Brain pericyte (primary cell): ENCODE measurements around the gene CEP85.
"Not testable (repeated sequence)": the region's sequence is repeated elsewhere in the genome, so short reads cannot be mapped to it uniquely, and the experiment has no call there.

Experiments
- DNase-seq: peaks from one replicate; pipeline ENCODE4 v3.0.0-alpha.2; 2012; ENCODE audit warnings: low read depth, low spot score

Gene CEP85

DNA sequence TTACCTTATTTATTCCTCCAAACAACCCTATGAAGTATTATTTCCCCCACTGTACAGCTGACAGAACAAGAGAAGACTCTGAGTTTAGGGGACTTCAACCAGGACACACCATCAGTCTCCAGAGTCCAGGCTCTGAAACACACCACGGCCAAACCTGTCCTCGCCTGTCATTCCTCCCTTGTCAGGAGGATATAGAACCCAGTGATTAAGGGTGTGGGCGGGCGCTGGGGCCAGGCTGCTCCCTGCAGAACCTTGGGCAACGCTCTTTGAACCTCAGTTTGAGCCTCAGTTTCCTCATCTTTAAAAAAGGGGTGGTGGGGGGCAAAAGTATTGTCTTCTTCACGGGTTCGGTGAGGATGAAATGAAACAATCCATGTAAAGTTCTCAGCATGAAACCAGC, 9.4 kb upstream of the CEP85 start:
- no peak for DNase-seq

DNA sequence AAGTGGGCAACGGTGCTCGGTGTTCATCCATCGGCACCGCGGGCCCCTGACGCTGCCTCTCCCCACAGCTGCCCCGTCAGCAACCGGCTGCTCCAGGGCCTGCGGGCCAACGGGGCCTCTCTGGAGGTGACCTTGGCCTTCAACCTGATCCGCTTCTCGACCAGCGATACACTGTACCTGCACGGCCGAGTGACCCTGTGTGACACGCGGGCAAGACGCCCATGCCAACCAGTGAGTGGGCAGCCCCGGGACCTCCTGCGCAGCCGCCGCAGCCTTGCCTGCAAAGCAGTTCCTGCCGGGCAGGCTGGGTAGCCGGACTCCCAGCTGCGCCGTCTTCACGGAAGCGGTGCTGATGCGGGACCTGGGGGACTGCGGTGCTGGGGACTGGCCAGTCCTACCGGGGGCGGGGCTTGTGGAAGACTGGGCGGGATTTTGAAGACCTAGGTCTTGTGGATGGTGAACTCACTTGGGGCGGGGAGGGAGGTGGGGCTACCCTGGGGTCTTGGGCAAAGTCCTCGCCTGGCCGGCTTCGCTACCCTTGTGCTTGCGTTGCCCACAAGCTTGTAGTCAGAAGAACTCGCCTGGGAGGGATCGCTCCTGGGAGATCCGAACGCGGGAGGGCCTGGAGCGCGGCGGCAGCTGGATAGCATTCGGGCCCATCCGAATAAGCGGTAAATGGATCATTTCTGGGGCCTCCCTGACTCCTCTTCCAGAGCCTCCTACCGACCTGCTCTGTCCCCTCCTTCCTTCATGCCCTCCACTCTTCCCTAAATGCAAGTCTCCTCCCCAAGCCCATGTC, 8.8 kb upstream of the CEP85 start:
- no peak for DNase-seq

DNA sequence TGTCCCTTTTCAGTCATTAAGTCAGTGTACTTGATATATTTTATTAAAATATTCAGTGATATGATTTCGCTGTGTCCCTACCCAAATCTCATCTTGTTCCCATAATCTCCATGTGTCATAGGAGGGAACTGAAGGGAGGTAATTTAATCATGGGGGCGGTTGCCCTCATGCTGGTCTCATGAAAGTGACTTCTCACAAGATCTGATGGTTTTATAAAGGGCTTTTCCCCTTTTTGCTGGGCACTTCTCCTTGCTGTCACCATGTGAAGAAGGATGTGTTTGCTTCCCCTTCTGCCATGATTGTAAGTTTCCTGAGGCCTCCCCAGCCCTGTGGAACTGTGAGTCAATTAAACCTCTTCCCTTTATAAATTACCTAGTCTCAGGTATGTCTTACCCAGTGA, 3.3 kb upstream of the CEP85 start:
- not testable (repeated sequence) for DNase-seq

DNA sequence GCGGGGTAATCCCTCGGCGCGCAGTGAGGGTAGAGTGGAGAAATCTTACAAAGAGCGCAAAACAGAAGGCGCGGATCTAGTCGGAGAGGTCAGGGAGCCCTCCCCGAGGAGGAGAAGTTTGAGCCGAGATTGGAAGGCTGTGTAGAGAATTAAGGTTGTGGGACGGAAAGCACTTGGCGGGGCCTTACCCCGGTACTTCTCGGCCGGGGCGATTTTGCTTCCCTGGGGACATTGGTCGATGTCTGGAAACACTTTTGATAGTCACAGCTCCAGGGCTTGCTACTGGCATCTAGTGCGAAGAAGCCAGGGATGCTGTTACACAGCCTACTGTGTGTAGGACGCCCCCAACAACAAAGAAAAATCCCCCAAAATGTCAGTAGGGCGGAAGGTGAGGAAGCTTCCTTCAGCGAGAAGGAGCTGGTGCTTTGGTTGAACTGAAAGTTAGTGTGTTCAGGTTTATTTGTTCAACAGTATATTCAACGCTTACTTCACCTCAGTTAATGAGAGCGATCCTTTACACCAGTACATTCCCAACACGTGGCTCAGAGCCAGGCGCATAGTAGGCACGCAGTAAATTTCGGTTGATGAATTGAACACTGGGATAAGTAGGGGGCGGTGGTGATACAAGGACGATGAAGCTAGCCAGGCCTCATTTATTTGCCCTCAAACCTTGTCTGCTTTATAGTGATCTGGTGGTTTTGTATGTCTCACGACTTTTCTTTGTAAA, 807 bp downstream of the CEP85 start:
- no peak for DNase-seq

DNA sequence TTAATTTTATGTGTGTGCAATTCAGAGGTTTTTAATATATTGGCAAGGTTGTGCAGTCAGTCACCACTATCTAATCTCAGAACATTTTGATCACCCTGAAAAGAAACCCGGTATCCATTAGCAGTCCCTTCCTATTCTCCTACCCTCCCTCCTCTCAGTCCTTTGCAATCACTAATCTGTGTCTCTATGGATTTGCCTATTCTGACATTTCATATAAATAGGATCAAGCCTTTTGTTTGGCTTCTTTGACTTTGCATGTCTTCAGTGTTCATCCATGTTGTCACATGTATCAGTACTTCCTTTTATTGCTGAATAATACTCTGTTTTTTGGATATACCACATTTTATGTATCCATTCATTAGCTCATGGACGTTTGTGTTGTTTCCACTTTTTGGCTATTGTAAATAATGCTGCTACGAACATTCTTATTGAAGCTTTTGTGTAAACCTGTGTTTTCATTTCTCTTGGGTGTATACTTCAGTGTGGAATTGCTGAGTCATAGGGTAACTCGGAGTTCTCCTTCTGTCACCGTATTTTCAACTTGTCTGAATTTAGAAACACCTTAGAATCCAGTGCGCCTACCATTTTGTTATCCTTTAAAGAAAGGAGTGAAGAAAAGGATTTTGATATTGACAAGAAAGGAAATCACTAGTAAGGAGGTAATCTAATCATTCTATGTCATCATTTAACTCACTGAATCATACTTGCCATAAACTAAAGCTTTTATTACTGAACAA, 3.4 kb downstream of the CEP85 start:
- DNase-seq, result no peak

DNA sequence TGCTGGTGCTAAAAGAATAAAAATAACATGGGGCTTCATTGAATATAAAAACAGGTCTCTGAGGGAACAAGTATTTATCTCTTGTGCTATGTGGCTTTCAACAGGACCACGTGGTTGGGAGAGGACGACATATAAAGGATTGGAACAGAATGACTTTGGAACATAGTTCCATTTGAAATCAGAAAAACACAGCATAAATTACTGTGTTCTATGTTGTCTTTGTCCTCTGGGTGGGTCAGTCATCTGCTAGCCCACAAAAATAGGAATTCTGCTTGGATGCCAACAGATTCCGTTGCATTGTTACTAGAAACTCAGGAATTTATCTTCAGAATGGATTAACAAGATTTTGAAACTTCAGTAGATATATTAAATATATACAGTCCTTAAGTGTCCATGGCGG, 5.9 kb downstream of the CEP85 start:
- DNase-seq, result no peak

DNA sequence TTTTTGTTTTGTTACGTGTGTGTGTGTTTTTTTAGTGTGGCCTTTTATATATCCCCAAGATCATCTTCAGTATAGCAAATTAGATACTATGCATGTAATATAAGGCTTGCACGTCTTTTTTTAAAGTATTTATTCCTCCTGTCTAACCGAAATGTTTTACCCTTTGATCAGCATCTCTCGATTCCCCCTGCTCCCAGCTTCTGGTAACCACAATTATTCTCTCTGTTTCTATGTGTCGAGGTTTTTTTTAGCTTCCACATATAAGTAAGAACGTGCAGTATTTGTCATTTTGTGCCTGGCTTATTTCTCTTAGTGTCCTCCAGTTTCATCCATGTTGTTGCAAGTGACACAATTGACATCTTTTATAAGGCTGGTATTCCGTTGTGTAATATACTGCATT, 18.7 kb downstream of the CEP85 start:
- DNase-seq, result no peak

DNA sequence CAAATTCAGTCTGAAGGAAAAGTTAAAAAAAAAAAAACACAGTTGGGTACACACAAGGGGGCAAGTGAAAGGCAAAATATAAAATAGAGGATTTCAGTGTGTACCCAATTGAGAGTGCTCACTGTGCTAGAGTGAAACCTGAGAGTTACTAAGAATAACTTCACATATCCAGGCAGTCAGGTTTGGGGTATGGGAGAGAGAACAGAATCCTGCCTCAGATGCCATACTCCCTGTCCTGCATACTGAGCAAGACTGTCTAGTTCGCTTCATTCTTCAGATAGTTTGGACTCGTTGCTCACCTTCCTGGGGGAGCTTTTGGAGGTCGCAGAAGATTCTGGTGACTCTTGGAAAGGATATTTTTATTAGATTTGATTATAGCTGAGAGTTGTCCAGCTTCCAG, 20.4 kb downstream of the CEP85 start:
- DNase-seq, result no peak

DNA sequence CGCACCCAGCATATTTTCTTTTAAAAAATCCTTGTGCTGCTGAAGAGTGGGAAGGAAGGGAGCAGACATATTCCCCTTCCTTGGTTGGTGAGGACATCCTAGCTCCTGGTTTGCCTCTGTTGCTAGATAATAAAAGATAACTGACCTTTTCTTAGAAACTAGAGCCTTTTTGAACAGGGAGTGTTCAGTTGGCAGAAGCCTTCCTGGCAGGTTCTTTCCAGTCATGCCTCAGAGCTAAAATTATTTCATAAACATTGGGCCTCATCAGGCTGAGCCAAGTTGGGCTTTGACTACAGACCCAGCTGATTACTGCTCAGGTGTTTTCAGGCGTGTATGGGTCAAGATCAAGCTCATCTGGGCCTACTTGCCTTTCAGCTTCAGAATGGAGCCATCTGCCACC, 23.2 kb downstream of the CEP85 start:
- DNase-seq, result no peak

DNA sequence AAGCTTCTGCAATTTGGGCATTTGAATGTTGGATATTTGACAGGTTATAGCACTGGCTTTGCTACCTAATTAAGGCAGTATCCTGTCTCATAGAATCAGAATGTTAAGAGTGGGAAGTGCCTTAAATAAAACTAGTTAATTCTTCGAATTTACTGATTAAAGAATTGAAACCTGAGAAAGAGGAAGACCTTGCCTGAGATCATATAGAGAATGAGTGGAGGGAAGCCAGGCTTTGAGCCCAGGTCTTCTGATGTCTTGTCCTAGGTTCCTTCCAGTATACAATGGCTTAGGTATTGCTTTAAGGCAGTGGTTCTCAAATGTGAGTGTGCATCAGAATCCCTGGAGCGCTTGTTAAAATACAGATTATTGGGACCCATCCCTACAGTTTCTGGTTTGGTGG, 25.0 kb downstream of the CEP85 start:
- DNase-seq, result no peak

DNA sequence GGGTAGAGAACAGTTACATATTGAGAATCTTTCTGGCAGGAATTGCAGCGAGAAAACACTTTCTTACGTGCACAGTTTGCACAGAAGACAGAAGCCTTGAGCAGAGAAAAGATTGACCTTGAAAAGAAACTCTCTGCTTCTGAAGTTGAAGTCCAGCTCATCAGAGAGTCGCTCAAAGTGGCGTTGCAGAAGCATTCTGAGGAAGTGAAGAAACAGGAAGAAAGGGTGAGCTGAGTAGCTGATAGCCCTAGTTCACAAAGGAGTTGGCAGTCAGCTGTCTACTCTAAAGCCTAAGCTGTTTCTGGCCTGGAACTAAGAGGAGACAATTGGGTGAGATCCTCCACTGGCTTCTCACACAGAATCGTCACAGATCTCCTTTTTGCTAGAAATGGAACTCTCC, 25.6 kb downstream of the CEP85 start:
- DNase-seq, result no peak

DNA sequence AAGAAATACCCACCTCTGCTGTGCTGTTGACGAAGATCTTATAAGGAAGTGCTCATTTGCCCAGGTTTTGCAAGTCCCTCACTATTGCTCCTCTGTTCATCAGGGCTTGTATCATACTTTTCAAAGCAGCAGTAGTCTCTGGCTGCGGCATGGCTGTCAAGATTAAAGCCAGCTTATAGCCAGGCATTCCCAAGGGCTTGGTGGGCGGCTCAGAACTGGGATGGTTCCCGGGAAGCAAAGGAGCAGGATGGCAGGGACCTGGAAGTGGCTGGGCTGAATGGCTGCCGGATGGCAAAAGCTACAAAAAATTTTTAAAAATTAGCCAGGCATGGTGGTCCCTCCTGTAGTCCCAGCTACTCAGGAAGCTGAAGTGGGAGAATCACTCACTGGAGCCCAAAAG, 29.2 kb downstream of the CEP85 start:
- no peak for DNase-seq

DNA sequence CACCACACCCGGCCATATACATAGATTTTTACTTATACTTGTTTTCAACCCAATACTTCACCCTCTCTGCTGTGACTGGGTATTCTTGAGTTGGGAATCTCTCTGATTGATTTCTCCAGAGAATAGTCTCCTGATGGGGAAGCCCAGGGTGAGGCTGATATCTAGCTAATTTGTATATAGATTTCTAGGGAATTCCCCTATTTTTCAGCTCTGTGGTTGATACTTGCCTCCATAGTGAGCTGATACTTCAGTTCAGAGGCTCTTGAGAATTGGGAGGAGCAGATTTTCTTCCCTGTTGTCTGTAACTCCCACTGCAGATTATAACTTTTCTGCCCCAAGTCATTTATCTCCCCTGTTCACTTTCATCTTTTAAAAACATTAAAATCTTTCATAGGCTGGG, 31.4 kb downstream of the CEP85 start:
- DNase-seq, result no peak

DNA sequence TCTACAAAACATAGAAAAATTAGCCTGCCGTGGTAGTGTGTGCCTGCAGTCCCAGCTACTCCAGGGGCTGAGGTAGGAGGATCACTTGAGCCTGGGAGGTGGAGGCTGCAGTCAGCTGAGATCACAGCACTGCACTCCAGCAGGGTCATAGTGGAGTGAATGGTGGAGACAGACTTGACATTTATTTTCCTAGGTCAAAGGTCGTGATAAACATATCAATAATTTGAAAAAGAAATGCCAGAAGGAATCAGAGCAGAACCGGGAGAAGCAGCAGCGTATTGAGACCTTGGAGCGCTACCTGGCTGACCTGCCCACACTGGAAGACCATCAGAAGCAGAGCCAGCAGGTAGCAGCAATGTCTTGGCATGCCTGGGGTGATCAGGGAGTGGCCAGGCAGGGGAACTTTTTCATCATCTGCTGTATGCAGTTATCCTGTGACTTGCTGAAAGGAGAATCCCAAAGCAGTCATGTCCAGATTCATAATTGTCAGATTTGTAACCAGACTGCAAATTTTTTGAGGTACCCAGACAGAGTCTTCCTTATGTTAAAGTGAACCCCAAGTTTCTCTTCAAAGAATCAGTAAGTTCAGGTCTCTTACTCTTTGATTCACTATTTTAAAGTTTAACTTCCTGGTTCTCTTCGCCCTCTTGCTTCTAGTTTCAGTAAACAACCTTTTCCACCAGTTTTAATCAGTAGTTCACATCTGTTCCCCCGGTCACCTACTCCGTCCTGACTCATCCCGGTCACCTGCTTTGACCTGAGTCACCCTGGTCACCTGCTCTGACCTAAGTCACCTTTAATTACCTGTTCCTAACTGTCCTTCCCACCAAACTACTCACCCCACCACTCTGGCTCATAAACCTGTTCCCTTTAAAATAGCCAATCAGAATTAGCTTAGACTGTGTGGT, 34.5 kb downstream of the CEP85 start:
- no peak for DNase-seq

DNA sequence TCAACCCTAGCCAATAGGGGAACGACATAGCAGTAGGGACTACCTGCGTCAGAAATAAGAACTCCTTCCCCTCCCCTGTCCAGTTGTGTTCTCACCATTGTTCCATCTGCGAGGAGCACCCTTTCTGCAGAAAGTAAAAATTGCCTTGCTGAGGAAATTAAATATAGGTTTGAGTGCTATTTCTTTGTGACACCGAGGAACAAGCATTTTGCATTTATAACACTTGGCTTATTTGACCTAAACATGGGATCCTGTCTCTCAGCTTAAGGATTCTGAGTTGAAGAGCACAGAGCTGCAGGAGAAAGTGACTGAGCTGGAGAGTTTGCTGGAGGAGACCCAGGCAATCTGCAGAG, 35.2 kb downstream of the CEP85 start:
- DNase-seq, result no peak

DNA sequence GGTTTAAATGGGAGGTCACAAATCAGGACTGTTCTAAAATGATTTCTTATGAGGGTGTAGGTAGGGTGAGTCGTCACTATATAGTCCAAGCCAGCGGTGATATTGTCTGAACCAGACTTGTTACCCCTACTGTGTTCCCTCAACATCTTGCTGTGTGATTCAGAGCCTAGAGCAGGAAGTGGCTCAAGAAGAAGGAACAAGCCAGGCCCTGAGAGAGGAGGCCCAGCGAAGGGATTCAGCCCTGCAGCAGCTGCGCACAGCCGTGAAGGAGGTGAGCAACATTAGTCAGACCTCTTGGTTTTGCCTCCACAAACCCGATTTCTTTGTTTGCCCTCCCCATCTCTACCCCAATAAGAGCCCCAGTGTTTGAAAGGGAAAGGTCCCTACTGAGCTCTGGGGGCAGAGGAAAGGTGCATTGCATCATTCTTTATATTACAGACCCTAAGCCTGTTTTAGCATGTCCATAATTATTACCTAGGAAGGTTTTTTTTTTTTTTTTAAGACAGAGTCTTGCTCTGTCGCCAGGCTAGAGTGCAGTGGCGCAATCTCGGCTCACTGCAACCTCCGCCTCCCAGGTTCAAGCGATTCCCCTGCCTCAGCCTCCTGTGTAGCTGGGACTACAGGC, 40.9 kb downstream of the CEP85 start:
- DNase-seq, result no peak

DNA sequence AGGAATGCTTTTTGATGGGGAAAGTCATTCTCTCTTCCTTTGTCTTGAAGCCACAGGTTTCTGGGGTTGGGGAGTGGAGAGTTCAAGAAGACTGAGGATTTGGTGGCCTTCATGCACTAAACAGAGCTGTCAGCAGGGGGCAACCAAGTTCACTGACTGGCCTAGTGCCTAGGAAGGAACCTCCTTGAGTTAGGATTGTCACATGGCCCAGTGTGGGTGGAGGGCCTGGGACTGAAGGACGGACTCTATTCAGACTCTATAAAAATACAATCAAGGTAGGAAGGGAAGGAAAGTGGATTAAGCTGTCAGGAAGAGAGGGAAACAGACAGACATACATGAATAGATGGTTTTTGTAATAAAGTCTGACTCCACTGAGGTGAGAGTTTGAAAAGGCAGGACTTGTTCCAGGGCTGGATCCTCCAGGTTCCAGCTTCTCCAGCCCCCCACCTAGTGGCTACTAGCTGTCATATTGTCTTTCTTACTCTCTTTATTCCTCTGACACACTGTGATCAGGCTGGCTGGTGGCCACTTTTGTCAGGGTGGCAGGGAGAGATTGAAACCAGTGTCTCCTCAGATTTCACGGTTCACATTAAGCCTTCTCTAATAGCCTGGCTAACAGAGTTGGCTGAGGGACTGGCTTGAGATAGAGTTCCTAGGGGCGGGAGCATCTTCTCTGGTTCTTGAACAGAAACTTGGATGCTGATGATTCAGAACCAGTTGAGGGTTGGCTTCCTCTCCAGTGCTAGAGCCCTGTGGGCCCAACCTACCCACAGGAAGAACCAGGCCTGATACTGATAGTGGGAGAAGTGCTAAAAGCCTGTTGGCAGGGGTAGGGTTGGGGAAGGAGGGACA, 41.8 kb downstream of the CEP85 start:
- DNase-seq, result peak; percentile 41

DNA sequence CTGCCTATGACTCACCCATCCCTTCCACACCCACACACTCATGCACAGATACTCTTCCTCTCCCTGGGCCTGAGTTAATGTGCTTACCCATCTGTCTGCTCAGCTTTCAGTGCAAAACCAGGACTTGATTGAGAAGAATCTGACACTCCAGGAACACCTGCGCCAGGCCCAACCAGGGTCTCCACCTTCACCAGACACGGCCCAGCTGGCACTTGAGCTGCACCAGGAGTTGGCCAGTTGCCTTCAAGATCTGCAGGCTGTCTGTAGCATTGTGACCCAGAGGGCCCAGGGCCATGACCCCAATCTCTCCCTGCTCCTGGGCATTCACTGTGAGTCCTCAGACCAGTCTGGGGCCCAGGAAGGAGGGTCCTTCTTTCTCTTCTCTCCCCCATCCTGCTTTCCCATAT, 42.4 kb downstream of the CEP85 start:
- DNase-seq, result no peak

DNA sequence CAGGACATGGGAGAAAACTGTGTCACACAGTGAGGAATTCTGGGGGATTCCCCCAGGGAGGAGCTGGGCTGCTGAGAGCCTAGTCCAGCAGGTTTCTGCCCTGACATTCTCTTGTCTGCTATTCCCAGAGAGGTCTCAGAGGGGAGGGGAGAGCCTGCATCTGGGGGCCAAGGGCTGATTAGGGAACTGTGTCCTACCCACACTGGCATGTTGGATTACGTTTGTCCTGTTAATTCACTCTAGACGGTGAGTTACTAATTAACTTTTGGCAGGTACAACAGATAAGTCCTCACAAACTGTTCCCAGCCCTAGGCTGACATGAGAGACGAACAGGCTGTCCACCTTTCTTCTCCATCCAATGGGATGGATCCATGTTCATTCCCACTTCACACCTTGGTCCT, 43.3 kb downstream of the CEP85 start:
- no peak for DNase-seq

DNA sequence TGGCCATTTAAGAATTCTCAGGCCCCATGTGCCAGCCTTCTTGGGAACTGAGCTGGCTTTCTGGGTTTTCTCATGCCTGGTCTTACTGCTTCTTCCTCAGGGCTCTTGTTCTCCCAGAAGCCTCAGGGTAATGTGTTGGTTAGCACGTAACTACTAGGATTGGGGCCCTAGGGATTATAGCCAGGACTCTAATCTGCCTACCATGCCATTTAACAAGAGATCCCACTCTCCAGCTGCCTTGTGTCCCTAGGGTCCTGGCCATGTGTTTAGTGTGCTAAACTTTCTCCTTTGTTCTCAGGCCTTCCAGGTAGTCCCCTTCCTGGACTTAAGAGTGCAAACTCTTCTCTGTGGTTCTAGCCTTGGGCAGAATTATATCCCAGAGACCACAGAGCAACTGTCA, 43.7 kb downstream of the CEP85 start:
- DNase-seq, result no peak
